SH-SY5Y (cell line): Measurements from ENCODE around the gene EVA1C.

Source experiments
- GATA2 ChIP-seq: IDR thresholded peaks from 2 replicates; pipeline ENCODE4 v1.6.1; 2011; ENCODE audit warnings: mild to moderate bottlenecking, low read depth, low read length
- GATA3 ChIP-seq: IDR thresholded peaks from 2 replicates; pipeline ENCODE4 v1.6.1; 2011; ENCODE audit warnings: low read depth, mild to moderate bottlenecking, low read length, moderate library complexity

DNA sequence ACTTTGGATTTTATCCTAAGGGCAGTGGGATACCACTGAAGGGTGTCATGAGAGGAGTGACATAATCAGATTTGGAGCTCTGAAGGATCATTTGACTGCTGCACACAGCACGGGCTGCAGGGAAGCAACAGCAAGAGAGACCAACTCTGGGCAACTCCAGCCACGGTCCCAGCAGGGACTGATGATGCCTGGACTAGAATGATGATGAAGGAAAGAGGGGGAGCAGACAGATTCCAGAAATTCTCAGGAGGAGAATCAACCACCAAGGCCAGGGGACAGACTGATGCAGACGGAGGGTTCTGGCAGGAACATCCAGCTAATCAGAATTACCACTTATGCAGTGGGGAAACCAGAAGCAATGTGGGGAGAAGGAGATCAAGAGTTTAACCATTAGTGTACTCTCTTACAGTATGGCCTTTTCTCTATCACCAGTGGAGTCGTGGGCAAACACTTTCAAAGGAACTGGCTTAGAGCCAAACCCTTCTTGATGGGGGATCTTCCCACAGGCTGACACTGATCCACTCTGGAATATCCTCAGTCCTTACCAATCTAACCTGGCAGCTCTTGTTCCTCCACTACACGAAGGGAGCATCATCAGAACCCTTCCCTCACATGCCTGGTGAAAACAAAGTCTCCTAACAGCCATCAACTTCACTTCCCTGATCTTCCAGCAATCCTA lies 23.0 kb upstream of the EVA1C start:
- TF ChIP-seq GATA2 (no peak), GATA3 (no peak)
